ENCODE results near the gene ABCA8. TPM values are rescaled to one million over a fixed set of nuclear protein-coding genes. Genes with fewer than 3 reads are reported as not detected.

ABCA8 gene
- polyA plus RNA-seq, 1 experiment = 13.8 TPM

DNA sequence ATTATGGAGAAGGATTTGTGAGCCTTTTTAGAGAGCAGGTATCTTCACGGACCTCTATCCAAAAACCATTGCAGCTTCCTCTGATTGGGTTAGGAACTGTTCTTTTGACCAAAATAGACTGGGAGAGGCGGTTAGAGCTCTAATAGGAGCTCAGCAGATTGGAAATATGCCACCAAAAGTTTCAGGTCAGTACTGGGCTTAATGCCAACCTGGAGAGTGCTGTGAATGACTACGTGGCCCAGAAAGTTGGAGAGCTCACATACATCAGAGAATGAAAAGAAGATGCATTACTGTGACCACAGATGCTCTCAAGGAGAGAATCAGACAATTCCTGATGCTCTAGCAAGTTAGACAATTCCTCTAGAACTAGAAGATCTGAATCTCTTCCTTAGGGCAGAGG, 86.5 kb downstream of the ABCA8 start:
- POLR2A ChIA-PET = no interaction called here
- CTCF ChIA-PET = no interaction called here
- Histone ChIP-seq H3K27ac (ENCODE audit: low read depth, low read length) (no peak overlapping the region), H3K4me3 (ENCODE audit: low read depth, low read length) (no peak overlapping the region), H3K27me3 (ENCODE audit: control insufficient read depth, insufficient read depth, low read length) (no peaks in the 10 kb centered on the region), H3K9me3 (ENCODE audit: control insufficient read depth, insufficient read depth, low read length) (no peaks in the 10 kb centered on the region)
- TF ChIP-seq, protein P1, sequence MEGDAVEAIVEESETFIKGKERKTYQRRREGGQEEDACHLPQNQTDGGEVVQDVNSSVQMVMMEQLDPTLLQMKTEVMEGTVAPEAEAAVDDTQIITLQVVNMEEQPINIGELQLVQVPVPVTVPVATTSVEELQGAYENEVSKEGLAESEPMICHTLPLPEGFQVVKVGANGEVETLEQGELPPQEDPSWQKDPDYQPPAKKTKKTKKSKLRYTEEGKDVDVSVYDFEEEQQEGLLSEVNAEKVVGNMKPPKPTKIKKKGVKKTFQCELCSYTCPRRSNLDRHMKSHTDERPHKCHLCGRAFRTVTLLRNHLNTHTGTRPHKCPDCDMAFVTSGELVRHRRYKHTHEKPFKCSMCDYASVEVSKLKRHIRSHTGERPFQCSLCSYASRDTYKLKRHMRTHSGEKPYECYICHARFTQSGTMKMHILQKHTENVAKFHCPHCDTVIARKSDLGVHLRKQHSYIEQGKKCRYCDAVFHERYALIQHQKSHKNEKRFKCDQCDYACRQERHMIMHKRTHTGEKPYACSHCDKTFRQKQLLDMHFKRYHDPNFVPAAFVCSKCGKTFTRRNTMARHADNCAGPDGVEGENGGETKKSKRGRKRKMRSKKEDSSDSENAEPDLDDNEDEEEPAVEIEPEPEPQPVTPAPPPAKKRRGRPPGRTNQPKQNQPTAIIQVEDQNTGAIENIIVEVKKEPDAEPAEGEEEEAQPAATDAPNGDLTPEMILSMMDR (IDR thresholded peaks at IDR 0.05; ENCODE audit: low read depth, low read length) = no peak
- DNase-seq (ENCODE audit: low read depth, low spot score) = no peak

- TF ChIP-seq, protein P1 (IDR thresholded peaks at IDR 0.05; ENCODE audit: low read depth, low read length) = no peak
- POLR2A ChIA-PET = no interaction called here
Measured at GRCh38 chr17:68867759-68868516, 87.3 kb downstream of the ABCA8 start.

DNA sequence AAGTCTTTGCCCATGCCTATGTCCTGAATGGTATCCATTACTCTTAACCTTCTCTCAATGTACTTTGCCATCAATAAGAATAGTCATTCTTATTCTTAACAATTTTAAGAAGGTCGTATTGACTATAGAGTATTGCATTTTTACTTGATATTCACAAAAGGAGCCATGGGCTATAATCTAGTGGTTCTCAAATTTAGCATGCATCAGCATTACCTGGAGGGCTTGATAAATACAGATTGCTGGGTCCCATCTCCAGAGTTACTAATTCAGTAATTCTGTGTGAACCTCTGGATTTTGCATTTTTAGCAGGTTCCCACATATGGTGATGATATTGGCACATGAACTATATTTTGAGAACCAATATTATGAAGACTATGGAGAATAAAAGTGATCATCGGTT, 89.6 kb downstream of the ABCA8 start:
- H3K4me3 ChIP-seq (ENCODE audit: low read depth, low read length) = no peak overlapping the region
- no peak overlapping the region for H3K27ac ChIP-seq (ENCODE audit: low read depth, low read length)
- POLR2A ChIA-PET = no interaction called here
- H3K27me3 ChIP-seq (ENCODE audit: control insufficient read depth, insufficient read depth, low read length) = no peaks in the 10 kb centered on the region
- DNase-seq (ENCODE audit: low read depth, low spot score) = no peak
- H3K9me3 ChIP-seq (ENCODE audit: control insufficient read depth, insufficient read depth, low read length) = no peaks in the 10 kb centered on the region
- CTCF ChIA-PET = no interaction called here
- TF ChIP-seq, protein P1 (IDR thresholded peaks at IDR 0.05; ENCODE audit: low read depth, low read length) = no peak

More at GRCh38 chr17:68867759-68868516, 87.3 kb downstream of the ABCA8 start:
- Histone ChIP-seq H3K27ac (ENCODE audit: low read depth, low read length) (no peak overlapping the region), H3K9me3 (ENCODE audit: control insufficient read depth, insufficient read depth, low read length) (no peaks in the 10 kb centered on the region), H3K4me3 (ENCODE audit: low read depth, low read length) (no peak overlapping the region), H3K27me3 (ENCODE audit: control insufficient read depth, insufficient read depth, low read length) (no peaks in the 10 kb centered on the region)
- DNase-seq (ENCODE audit: low read depth, low spot score) = no peak
- CTCF ChIA-PET = no interaction called here

DNA sequence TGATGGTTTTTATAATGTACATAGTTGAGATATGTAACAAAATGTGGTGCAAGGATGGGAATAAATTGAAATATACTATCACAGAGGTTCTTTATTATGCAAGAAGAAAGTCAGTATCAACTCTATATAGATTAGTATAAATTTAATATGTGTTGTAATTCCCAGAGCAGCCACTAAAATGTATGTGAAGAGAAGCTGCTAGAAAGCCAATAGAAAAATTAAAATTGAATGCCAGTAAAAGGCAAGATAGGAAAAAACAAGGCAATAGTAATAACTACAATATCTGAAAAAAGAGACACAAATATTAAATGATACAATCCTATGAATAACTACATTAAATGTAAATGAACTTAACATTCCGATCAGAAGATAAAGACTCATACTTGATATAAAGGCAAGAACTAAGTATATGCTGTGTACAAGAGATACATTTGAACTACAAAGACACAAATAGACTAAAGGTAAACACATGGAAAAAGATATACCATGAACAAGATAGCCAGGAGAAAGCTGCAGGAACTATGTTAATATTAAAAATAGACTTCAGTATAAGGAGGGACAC, 92.0 kb downstream of the ABCA8 start:
- Histone ChIP-seq H3K9me3 (ENCODE audit: control insufficient read depth, insufficient read depth, low read length) (no peaks in the 10 kb centered on the region), H3K4me3 (ENCODE audit: low read depth, low read length) (no peak overlapping the region), H3K27ac (ENCODE audit: low read depth, low read length) (no peak overlapping the region), H3K27me3 (ENCODE audit: control insufficient read depth, insufficient read depth, low read length) (no peaks in the 10 kb centered on the region)
- ChIA-PET POLR2A (no interaction called here), CTCF (interaction anchor here (1.1 kb wide), 1 partner anchor 373 kb away, joined by 3 read pairs; no protein-coding TSS in a partner anchor)
- TF ChIP-seq, protein P1 (IDR thresholded peaks at IDR 0.05; ENCODE audit: low read depth, low read length) = no peak
- DNase-seq (ENCODE audit: low read depth, low spot score) = no peak

DNA sequence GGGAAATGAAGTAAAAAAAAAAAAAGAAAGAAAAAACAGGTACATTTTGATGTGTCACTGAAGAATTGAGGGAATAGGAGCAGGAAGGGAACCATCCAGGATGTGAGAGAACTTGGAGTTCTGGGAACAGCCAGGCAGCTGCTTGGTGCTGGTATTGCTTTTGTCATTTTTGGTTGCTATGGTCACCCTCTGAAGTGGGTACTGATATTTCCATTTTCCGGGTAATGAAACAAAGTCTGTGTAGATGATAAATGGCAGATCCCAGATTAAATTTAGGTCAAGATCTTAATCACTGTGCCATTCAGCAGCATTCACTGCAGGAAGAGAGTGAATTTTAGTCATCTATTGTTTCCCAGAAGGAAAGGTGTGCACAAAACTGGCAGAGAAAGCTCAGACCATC, 93.6 kb downstream of the ABCA8 start:
- no peaks in the 10 kb centered on the region for H3K9me3 ChIP-seq (ENCODE audit: control insufficient read depth, insufficient read depth, low read length)
- TF ChIP-seq, protein P1 (IDR thresholded peaks at IDR 0.05; ENCODE audit: low read depth, low read length) = no peak
- ChIA-PET CTCF (no interaction called here), POLR2A (no interaction called here)
- H3K4me3 ChIP-seq (ENCODE audit: low read depth, low read length) = no peak overlapping the region
- DNase-seq (ENCODE audit: low read depth, low spot score) = no peak
- H3K27ac ChIP-seq (ENCODE audit: low read depth, low read length) = no peak overlapping the region
- no peaks in the 10 kb centered on the region for H3K27me3 ChIP-seq (ENCODE audit: control insufficient read depth, insufficient read depth, low read length)

Measured in AG04450 (cell line).